Uterus (tissue), 2 donors: ENCODE measurements around the gene DMXL1.

Experiments
- CTCF ChIP-seq, 4 experiments: fragments of 200-600 bp in 2 of 4; fragments of 450-650 bp in 2 of 4; sonication (generic) in 2 of 4; IDR thresholded peaks; one replicate each; pipeline ENCODE4 v1.5.1; 2016 to 2019; ENCODE audit warnings: antibody characterized with exemption in 4 of 4, mild to moderate bottlenecking in 2 of 4, moderate library complexity in 1 of 4
- POLR2A ChIP-seq, 2 donors: fragments of 450-650 bp; IDR thresholded peaks; one replicate each; pipeline ENCODE4 v1.6.1; 2016; ENCODE audit warnings: antibody characterized with exemption in 2 of 2, mild to moderate bottlenecking in 1 of 2, moderate library complexity in 1 of 2

- TF ChIP-seq CTCF (IDR thresholded peaks at IDR 0.05) (no peak), POLR2A (IDR thresholded peaks at IDR 0.05) (no peak)
These were observed 52.4 kb downstream of the DMXL1 start for GRCh38 chr5:119123280-119123679.
